GM12874 (cell line): Measurements from ENCODE around the gene SUPV3L1.

Experiments used
- CTCF ChIP-seq: IDR thresholded peaks from 2 replicates; pipeline ENCODE4 v1.5.1; 2011; ENCODE audit warnings: low read depth, mild to moderate bottlenecking, control low read depth, low read length, moderate library complexity; ENCODE audit not compliant: insufficient read depth

Gene SUPV3L1

GRCh38 chr10:69224862-69225657 lies 45.0 kb downstream of the SUPV3L1 start:
- TF ChIP-seq CTCF: no peak

- no peak for TF ChIP-seq CTCF
Observed at GRCh38 chr10:69225681-69226080, 45.6 kb downstream of the SUPV3L1 start.

GRCh38 chr10:69226919-69227450 lies 47.0 kb downstream of the SUPV3L1 start:
- TF ChIP-seq CTCF: no peak

- no peak for TF ChIP-seq CTCF
Observed at GRCh38 chr10:69228151-69228550, 48.1 kb downstream of the SUPV3L1 start.

- no peak for TF ChIP-seq CTCF
Observed at GRCh38 chr10:69229616-69229916, 49.5 kb downstream of the SUPV3L1 start.

- no peak for TF ChIP-seq CTCF
Observed at GRCh38 chr10:69230128-69230527, 50.1 kb downstream of the SUPV3L1 start.

- no peak for TF ChIP-seq CTCF
Observed at GRCh38 chr10:69232252-69232651, 52.2 kb downstream of the SUPV3L1 start.
